GM12891 (cell line): ENCODE measurements around the gene ZNF48.

Experiments used
- POLR2A ChIP-seq: IDR thresholded peaks from 2 replicates; pipeline ENCODE4 v1.6.1; 2011; ENCODE audit warnings: low read depth, low read length, control low read depth
- POLR2AphosphoS5 ChIP-seq: IDR thresholded peaks from 2 replicates; pipeline ENCODE4 v1.6.1; 2011; ENCODE audit warnings: low read depth, low read length, control low read depth
- SPI1 ChIP-seq: IDR thresholded peaks from 2 replicates; pipeline ENCODE4 v1.6.1; 2011; ENCODE audit warnings: low read depth, low read length, control low read depth
- TAF1 ChIP-seq: IDR thresholded peaks from 2 replicates; pipeline ENCODE4 v1.6.1; 2011; ENCODE audit warnings: low read depth, low read length, control low read depth

- TF ChIP-seq TAF1 (no peak), POLR2A (no peak), POLR2AphosphoS5 (no peak), SPI1 (no peak)
These were observed 18.0 kb upstream of the ZNF48 start for GRCh38 chr16:30377050-30377811.
